OCI-M2 (cell line): Measurements from ENCODE around the gene TMEM47.

ENCODE experiments used
- DNase-seq: peaks from one replicate; lab custom pipeline; 2025; ENCODE audit not compliant: unreplicated experiment; lab: John Stamatoyannopoulos, UW

TMEM47 gene

DNA sequence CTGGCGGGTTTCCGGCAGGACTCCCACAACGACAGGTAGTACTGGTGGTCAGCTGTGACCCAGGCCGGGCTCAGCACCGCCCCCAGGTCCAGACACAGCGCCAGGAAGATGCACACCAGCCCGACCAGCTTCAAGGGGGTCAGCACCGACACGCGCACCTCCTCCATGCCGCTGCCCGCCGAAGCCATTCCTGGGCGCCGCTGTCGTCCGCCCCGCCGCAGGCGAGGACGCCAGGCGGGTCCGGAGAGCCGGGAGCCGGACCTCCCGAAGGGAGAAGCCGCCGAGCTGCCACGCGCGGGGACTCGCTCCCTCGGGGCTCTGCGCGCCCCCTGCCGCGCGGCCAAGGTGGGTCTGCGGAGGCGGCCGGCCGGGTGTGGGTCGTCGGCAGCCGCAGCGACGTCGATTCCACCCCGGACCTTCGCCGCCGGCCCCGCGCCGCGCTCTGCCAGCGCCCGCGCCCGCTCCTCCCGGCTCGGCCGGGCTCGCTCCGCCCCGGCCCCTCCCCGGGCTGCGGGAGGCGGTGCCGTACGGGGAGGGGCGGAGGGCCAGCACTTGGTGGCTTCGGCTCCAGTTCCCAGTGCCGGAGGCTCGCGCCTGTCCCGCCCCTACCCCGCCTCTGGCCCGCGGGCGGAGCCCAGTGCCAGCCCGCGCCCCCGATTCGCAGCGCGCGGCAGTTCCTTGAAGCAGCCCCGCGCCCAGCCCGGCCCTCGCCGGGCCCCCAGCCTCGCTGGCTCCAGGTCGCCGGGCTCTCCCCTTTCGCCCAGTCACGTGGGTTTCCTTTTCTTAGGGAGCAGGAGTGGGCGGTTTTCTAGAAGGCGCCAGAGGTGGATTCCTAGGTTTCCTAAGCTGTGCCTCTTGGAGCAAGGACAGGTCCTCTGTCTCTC is at the start of gene TMEM47:
Gene TMEM47, minus strand, starts transcription at position 444 of the 884 bp plus-strand sequence. Its CDS starts 256 bp downstream, at position 188.
- DNase-seq, result peak; percentile 8

DNA sequence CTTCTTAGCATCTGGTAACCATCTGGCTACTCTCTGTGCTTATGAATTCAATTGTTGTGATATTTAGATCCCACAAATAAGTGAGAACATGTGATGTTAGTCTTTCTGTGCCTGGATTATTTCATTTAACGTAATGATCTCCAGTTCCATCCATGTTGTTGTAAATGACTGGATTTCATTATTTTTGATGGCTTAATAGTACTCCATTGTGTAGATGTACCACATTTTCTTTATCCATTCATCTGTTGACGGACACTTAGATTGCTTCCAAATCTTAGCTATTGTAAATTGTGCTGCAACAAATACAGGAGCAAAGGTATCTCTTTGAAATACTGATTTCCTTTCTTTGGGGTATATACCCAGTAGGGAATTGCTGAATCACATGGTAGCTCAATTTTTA is 30.0 kb upstream of the TMEM47 start:
- DNase-seq, result no peak

DNA sequence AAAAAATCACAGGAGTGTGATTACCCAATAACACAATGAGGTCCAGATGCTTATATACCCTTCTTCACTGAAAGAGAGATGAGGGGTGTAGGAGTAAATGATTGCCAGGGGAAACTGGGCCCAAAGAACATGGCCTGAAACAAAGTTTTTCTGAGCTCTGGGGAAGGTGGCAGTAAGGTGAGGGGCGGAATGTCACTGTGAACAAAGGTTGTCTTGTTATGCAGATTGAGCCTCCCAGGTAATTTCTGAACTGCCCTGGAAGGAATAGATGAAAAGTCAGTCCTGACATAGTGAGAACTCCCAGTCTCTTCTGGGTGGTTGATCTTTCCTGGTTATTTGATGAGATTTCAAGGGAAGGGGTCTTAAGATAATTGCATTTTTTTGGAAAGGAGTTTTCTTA is 2.5 kb upstream of the TMEM47 start:
- no peak for DNase-seq

DNA sequence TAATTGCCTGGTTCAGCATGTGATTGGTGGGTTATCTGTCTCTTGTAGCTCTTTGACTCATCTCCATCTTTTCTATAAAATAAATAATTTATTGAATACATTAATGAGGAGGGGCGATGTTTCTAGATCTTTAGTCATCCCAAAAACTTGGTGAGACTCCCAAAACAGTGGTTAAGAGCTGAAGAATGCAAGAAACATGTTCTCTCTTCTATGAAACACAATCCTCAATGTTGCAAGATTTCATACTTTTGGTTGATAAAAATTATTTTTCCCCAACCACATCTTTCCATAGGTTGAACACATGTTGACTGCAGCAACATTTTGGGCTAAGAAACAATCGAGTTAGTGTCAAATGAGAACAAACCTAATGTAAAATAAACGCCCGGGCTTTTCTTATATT is 1.2 kb upstream of the TMEM47 start:
- no peak for DNase-seq

DNA sequence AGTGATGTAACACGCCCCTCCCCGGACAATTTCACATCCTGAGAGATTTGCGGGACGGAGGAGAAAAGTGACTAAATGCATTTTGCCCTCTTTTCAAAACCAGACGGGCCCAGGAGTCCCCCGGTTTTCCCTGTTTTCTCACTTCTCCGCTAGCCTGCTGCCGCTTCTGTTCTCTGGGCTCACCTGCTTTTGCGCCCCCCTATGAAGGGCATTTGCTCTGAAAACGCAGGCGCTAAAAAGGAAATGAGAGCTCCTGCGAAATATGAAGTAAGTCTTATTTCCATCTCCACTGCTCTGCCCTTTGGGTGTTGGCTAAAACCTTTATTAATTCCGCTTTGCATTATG is 613 bp upstream of the TMEM47 start:
- DNase-seq, result no peak

DNA sequence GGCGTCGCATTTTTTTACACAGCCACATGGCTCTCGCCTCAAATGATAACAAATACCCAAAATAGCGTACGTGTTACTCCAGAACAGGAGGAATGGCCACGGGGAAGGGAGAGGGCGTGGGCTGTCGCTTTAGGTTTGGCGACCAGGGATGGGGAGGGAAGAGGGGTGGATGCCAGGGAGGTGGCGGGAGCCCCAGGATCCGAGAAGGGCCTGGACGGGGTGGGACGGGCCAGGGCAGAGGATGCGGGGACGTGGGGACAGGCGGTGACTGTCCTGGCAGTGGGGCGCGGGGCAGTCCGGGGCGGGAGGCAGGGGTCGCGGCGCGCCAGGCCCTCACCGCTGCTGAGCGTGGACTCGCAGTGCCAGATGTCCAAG is 631 bp downstream of the TMEM47 start:
- no peak for DNase-seq

DNA sequence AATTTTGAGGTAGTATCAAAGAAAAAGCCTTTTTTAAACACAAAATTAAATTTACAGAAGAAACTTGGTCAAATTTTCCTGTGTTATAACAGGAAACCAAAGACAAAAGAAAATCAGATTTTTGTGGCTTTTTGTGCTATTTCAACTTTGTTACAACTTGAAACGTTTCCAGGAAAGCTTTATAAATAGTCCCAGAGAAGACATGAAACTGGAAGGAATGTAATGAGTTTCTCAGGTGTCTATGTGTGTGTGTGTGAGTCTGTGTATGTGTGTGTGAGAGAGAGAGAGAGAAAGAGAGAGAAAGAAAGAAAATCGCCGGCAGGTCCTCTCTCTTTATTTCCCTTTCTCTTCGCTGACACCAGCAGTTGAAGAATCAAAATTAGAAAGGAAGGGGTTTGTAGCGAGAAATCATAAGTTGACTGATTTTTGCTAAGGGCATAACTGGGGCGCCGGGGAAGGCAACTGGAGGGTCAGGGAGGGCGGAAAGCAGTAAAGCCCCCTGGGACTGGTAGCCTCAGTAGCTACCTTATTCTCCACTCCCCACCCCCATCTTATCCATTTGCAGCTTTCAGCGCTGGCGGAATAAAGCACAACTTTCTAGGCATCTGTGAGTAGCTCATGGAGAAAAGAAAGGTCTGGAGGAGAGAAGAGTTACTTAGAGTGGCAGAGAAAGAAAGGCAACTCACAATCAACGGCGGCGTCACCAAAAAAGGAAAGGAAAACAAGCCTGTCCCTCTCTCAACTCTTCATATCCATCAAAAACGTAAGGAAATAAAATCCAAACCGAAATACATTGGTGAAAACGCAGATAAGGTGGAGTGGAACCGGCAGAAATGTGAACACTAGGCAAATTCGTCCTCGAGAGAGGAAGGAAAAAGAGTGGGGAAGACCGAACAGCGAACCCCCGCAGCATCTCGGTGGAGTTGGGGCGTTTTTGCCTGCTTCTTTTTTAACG is 1.3 kb downstream of the TMEM47 start:
- no peak for DNase-seq

DNA sequence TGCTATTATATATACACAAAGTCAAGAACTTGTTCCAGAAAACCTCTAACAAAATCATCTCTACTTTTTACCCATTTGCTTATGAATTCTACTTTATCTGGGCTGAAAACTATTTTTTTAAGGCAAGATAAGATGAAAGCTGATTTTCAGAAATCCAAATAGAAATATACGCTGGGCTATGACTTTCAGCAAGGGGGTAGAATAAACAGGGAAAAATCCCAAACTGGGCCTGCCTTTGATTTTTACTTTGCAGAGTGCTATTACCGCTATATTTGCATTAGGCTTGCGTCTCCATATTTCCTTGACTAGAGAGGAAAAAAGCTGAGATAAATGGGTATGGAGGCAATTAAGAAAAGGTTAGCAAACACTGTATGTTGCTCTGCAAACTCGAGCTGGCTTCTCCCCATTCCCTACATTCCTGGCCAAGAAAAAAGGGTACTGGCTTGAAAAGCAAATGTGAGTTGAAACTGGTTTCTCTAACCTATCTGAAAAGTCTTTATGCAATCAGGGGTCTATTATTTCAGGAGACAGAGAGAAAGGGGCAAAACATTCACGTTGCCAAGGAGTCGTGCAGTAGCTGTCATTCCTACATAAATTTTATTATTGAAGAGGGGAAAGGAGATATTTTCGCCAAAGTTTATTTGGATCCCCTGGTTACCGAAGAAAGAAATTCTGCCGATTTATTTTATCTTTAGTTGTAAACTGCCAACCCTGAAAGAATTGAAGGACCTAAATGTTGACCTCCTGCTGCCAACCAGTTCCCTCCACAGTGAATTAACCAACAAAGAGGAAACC is 2.2 kb downstream of the TMEM47 start:
- DNase-seq, result no peak

DNA sequence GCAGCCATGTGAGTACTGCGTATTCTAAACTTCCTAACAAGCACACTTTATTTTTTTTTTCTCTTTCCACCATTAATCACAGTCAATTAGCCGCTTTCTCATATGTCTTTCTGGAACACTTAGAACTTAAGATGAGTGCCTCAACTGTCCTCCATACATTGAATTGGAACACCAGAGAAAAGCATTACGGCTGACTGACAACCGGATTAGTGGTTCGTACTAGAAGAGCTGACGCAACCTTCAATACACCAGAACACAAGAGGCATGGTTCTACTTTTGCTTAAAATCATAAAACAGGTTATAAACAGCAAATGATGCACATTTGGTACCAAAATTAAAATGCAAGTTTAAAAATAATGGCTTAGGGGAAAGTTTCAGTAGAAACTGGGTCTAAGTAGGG is 3.3 kb downstream of the TMEM47 start:
- no peak for DNase-seq

DNA sequence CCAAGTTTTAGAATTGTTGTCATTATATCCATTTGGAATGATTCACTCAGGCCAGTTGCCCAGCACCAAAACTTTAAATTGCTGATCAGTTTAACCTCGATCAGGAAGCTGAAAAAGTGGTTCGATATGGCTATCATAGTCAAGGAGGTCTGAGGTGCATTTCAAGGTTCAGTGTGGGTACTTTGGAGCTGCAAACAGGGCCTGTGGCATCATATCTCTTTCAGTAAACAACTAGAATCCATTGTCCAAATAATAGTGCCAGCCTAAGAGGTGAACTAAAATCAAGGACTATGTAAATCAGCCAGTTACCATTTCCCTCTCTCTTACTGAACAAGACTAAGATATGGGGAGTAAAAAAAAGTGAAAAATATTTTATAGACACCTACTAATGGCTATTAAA is 14.2 kb downstream of the TMEM47 start:
- no peak for DNase-seq

DNA sequence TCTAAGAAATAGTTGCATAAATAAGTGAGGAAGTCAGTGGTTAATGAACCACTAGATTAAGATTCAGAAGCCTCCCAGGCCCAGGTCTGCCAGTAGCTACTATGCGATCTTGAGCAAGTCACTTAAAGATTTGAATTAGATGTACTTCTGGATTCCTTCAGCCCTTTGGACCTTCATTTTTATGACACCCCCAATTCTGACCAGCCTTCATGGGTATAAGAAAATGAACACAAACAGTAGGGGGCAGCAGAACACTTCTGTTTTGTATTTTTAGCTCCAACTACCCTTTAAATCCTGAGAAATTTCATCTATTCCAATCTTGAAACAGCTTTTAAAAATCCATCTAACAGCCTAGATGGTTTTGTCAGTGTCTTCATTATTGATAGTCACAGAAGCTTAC is 19.0 kb downstream of the TMEM47 start:
- no peak for DNase-seq

DNA sequence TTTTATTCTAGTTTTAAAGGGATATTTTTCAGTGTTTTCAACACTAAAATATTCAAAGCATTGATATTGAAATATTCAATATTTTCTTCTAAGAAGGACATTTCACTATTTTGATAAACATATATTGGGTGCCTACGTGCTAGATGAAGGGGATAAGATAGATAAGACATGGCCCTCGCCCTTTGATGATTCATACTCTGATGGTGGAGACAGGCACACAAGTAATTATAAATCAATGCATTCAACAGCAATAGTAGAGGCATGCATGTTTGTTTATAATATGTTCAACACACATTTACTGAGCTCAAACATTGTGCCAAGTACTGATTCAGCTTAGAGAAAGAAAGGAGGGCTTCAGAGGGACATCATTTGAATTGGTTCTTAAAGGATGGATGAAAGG is 22.7 kb downstream of the TMEM47 start:
- no peak for DNase-seq

DNA sequence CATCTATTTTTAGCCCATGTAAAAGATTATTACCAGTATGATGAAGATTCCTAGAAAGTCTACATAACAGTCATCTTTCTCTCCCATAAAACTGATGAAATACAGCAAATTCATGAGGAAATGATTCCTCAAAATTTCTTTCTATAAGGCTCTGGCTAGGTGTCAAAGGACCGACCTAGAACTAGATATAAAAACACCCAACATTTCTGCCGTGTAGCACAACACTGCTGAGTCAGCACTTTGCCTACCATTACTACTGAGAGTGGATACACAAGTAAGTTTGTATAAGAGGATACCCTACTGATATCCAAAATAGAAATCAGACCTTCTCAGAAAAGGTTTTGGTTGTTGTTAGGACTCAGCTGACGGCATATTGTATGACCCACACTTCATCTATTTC is 24.7 kb downstream of the TMEM47 start:
- no peak for DNase-seq

DNA sequence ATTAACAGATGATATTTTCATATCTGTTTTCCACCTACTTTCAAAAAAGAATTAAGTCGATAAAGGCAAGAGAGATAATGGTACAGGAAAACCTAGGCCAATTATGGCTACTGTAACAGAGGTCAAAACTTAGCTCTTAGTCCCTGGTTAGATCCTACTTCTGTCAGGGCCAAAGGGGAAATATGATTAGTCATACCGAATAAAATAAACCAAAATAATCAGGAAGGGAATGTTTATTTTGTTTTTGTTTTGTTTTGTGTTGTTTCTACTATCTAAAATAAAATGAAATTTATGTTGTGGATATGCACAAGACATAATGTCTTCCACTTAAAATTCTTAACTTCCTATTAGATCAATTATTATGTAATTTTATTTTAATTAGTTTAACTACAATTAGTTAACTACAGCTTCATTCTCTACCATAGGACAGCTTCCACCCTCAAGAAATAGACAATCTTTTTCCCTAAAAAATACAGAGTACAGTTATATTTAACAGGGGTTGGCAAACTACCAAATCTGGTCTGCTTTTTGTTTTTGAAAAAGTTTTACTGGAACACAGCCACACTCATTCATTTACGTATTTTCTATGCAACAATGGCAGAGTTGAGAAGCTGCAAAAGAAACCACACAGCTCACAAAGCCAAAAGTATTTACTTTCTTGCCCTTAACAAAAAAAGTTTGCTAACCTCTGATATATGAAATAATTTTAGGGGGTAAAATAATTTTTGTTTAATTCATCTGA is 25.4 kb downstream of the TMEM47 start:
- DNase-seq, result no peak

DNA sequence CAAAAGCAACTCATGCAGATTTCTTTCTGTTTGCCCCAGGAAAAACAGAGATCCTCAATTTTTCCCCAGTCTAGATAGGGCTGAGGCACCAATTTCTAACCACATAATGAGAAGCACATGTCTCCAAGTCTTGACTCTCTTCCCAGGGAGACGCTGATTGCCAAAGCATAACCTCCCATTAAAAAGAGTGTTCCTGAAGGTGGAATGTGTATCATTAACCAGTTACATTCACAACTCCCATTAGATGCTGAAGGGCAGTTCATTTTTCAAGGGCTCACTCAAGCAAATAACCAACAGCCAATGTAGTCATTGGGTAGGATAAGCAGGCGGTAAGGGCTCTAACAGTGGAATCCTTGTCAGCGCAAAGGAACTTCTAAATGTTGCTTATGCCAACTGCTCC is 27.5 kb downstream of the TMEM47 start:
- DNase-seq, result no peak

DNA sequence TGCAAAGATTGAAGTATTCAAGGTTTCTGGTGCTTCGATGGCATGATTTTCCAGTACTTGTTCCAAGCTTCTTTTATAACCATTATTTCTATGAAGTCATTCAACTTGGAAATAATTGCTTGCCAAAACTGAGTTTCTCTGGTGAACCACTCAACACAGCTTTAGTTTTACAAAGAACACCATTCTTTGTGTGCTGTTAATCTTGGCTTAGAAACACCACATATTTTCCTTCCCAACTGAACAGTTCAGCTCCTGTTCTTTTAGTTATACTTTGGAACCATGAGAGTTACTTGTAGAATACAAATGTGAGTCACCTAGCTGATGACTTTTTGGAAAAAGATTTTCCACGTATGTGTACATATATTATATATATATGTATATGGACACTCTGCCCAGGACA is 32.7 kb downstream of the TMEM47 start:
- no peak for DNase-seq

DNA sequence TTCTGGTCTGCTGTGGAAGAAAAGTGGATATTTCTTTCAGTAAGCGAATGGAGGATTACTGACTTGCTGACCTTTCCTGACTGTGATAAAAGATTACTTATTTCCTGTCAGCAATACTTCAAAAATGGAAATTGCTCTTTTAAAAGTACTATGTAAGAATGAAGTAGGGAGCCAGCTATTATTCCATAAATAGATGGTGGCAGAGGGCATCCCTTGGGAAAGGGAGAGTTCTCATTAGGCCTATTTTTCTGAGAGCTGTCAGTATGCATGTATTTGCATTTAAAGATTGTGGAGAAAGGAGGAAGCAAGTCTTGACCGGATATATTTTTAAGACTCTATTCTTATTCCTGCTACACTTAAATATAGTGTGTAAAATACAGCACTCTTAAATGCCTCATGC is 37.2 kb downstream of the TMEM47 start:
- no peak for DNase-seq

DNA sequence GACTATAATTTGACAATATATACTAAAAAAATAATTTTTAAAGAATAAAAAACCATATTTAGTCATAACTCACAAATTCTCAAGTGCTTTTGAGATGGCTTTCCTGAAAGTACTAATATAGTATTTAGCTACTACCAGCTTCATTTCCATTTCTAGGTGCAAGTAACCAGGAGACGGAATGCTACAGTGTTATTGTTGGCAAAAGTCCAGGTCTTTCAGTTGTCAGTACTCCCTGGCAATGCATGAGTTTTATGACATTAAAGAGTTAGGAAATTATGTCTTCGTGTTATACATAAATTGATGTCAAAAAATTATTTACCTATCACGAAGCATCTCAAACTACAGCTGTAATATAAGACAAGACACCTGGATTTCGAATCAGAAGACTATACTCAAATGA is 45.0 kb downstream of the TMEM47 start:
- no peak for DNase-seq

DNA sequence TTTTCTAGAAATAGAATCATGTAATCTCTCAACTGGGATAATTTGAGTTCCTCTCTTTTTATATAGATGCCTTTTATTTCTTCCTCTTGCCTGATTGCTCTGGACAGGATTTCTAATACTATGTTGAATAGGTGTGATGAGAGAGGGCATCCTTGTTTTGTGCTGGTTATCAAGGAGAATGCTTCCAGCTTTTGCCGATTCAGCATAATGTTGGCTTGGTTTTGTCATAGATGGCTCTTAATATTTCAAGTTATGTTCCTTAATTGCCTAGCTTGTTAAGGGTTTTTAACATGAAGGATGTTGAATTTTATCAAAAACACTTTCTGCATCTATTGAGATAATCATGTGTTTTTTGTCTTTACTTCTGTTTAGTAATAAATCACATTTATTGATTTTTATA is 58.7 kb downstream of the TMEM47 start:
- no peak for DNase-seq

DNA sequence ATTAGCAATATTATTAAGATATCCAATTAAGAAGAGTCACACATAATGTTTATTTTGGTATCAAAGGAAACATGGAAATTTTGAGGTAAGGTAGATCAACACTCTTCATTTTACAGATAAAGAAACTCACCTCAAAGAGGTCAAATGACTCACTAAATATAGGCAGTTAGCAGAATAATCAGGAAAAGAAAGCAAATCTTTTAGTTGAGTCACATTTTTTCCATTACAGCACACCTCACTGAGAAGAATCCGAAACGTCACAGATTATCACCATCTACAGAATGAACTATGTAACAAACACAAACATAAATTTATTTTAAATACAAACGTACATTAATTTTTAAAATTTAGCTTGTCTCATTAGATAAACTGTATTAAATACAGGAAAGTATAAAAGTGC is 70.1 kb downstream of the TMEM47 start:
- no peak for DNase-seq
